ENCODE measurements around the gene FAM20C.
"Not testable (repeated sequence)": the region's sequence is repeated elsewhere in the genome, so short reads cannot be mapped to it uniquely, and the experiment has no call there.

FAM20C gene

DNA sequence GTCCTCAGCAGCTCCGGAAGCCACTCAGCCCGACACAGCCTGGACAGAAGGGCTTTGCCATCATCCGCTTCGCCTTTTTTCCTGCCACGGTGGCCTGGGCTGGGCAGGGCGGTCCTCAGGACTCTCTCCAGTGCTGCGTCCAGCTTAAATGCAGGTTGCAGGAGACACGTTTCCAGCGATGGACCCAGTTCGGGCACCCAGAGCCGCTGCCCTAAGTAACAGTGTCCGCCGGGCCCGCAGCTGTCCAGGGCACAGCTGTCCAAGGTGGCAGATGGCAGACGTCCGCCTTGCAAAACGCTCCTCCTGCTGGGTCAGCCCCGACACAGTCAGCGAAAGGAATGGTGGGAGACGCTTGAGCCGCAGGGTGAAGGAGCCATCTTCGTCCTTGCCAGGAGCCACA is 60.6 kb downstream of the FAM20C start:
- DNase-seq (ENCODE audit: insufficient read length, low spot score) (no peak), FAIRE-seq (no peak)

DNA sequence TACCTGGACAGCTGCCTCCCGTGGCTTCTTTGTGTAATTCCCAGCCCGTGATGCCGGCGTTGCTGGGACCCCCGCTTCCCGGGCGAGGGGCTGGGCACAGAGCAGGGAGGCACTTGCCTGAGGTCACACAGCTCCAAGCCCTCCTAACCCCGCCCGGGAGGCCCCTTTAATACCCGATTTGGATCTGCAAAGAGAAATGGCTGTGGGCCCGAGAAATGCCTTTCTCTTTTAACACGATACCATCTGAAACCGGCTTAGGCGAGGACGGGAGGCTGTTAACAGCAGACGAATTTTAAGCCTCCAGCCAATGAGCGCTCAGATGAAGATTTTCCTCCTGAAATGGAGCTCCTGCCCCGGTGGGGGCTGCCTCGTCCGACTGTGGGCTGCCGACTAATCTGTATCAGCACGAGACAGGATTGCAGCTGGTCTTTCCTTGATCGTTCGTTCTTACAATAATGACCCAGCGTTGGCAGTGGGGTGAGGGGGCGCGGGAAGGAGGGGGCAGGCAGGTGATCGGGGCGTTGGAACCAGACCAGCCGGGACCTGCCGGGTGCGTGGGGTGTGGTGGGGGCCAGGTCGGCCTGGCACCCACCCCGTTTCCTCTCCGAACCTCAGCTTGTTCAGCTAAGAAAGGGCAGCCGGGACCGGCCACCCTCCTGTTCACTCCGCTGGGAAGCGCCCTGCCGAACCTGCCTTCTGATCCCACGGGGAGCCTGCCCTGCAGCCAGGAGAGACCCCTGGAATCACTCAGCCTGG is 61.4 kb downstream of the FAM20C start:
- DNase-seq (ENCODE audit: insufficient read length, low spot score) (no peak), FAIRE-seq (no peak)

- no peak for FAIRE-seq
- DNase-seq (ENCODE audit: insufficient read length, low spot score): no peak
Measured at GRCh38 chr7:254337-255037, 62.1 kb downstream of the FAM20C start.

DNA sequence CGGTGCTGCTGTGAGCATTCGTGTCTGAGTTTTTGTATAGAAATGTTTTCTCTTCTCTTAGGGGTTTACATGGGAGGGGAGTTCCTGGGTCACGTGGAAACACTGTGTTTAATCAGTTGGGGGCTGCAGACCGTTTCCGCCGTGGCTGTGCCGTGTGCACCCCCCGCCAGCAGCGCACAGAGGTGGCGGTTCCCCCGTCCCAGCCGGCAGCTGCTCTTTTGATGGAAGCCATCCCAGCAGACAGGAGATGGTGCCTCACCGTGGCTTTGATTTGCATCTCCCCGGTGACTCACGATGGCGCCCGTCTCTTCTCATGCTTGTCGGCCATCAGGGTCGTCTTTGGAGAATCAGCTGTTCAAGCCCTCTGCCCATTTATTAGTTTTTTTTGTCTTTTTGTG is 62.7 kb downstream of the FAM20C start:
- DNase-seq (ENCODE audit: insufficient read length, low spot score) (no peak), FAIRE-seq (no peak)

- FAIRE-seq: no peak
- DNase-seq (ENCODE audit: insufficient read length, low spot score): no peak
Measured at GRCh38 chr7:255721-256361, 63.5 kb downstream of the FAM20C start.

- FAIRE-seq (no peak), DNase-seq (ENCODE audit: insufficient read length, low spot score) (no peak)
Measured at GRCh38 chr7:256461-256940, 64.1 kb downstream of the FAM20C start.

DNA sequence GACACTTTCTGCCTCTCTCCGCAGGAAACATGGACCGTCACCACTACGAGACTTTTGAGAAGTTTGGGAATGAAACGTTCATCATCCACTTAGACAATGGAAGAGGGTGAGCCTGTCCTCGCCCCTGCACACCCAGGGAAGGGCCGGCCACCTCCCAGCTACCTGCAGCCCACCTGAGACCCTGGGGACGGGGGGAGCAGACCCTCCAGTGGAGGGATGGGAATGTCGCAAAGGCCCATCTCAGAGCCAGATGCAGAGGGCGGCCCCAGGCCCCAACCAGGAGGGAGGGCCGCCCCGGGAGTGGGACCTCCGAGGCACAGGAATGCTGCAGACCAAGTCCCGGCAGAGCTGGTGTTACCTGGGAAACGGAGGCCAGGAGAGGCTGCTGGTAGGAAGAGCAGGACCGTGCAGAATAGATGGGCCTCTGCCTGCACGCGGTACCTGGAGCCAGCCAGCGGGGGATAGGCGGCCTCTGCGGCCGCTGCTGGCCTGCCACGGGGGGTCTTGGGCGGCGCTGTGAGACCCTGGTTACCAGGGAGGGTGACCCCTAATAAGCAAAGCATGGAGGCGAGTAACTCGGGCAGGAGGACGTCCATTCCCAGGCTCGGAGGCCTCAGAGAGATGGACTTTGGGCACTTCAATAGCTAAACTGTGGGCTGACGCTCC is 64.7 kb downstream of the FAM20C start:
- DNase-seq (ENCODE audit: insufficient read length, low spot score) (no peak), FAIRE-seq (no peak)

GRCh38 chr7:257647-257992 is 65.2 kb downstream of the FAM20C start:
- DNase-seq (ENCODE audit: insufficient read length, low spot score): no peak
- no peak for FAIRE-seq

DNA sequence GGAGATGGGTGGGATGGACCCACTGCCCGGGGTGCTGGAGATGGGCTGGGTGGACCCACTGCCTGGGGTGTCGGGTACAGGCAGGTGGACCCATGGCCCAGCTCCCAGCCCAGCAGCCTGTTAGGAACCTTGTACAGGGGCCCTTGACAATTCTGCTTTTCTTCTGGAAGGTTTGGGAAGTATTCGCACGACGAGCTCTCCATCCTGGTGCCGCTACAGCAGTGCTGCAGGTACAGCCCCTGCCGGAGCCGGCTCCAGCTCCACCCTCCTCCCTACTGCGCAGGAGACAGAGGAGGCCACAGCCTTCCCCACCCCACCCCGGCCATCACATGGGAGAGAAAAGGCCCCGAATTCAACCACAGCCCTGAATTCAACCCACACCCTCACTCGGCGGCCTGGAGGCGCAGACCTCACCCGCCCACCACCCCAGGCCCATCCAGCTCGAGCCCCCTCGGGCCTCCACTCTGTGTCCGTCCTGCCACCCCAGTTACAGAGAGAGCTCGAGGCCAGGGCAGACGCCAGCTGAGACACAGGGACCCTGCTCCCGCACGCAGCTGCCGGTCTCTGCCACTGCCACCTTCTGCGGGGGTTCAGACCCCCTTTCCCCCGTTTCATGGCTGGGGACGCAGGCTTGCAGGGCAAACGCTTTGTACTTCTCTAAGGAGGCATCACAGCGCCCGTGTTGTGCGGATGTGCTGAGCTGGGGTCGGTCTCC is 66.3 kb downstream of the FAM20C start:
- FAIRE-seq (no peak), DNase-seq (ENCODE audit: insufficient read length, low spot score) (no peak)

DNA sequence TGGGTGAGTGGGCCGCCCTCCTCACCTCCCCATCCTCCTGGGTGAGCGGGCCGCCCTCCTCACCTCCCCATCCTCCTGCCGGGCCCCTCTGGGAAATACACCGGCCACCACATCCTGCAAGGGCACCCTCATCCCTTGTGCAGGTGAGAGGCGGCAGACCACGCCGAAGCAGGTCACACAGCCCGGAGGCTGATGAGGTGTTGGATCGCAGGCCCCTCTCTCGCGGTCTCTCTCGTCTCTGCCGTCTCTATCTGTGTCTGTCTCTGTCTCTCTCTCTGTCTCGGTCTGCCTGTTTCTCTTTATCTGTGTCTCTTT is 66.8 kb downstream of the FAM20C start:
- FAIRE-seq: no peak
- DNase-seq (ENCODE audit: insufficient read length, low spot score): no peak

DNA sequence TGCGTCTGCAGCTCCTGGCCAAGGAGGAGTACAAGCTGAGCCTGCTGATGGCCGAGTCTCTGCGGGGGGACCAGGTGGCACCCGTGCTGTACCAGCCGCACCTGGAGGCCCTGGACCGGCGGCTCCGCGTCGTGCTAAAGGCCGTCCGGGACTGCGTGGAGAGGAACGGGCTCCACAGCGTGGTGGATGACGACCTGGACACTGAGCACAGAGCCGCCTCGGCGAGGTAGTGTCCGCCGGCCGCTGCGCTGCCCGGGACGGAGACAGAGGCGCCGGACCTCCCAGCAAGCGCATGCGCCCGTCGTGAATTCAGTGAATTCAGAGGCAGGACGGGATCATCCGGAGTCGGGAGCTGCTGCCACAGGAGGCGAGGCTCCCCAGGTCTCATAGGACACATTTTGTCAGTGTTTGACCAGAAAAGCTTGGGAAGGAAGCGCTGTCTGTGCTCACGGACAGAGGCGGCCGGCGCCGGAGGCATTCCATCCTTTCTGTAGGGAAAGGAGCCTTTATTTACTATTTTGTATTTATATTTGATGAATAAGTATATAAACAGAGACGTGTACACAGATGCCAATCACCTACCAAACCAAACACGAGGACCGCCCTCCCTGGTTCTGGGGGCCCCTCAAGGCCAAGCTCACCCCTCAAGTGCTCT is 67.5 kb downstream of the FAM20C start:
- no peak for DNase-seq (ENCODE audit: insufficient read length, low spot score)

GRCh38 chr7:260441-261281 is 68.3 kb downstream of the FAM20C start:
- FAIRE-seq (no peak), DNase-seq (ENCODE audit: insufficient read length, low spot score) (no peak)

More for the DNA sequence above, 67.5 kb downstream of the FAM20C start:
- FAIRE-seq: no peak

- DNase-seq (ENCODE audit: insufficient read length, low spot score) (no peak), FAIRE-seq (no peak)
Measured at GRCh38 chr7:261341-262250, 69.2 kb downstream of the FAM20C start.

- no peak for DNase-seq (ENCODE audit: insufficient read length, low spot score)
- no peak for FAIRE-seq
Measured at GRCh38 chr7:262251-262572, 69.8 kb downstream of the FAM20C start.

- not testable (repeated sequence) for DNase-seq (ENCODE audit: insufficient read length, low spot score)
Measured at GRCh38 chr7:262631-263311, 70.4 kb downstream of the FAM20C start.

GRCh38 chr7:263483-264351 is 71.3 kb downstream of the FAM20C start:
- DNase-seq (ENCODE audit: insufficient read length, low spot score); FAIRE-seq: not testable (repeated sequence)

More at GRCh38 chr7:262631-263311, 70.4 kb downstream of the FAM20C start:
- FAIRE-seq: peak; percentile 82
